GM12878 (cell line): ENCODE results near the gene COBLL1.

Experiments used
- CTCF ChIP-seq, 3 experiments: IDR thresholded peaks in 2 of 3; conservative IDR thresholded peaks in 1 of 3; 2 replicates each; pipeline ENCODE4 v1.5.1; 2011; ENCODE audit warnings: low read depth in 3 of 3, low read length in 3 of 3, mild to moderate bottlenecking in 3 of 3, control low read depth in 2 of 3, moderate library complexity in 2 of 3, inconsistent platforms in 1 of 3, mixed read lengths in 1 of 3; ENCODE audit not compliant: control insufficient read depth in 2 of 3, insufficient read depth in 1 of 3; ENCODE audit errors: extremely low read depth in 1 of 3
- POLR2A ChIP-seq: IDR thresholded peaks from 2 replicates; pipeline ENCODE4 v1.6.1; 2011; ENCODE audit warnings: low read depth, mild to moderate bottlenecking, low read length
- ZNF687 ChIP-seq: fragments of 450-650 bp; IDR thresholded peaks from 2 replicates; pipeline ENCODE4 v1.6.1; 2017; ENCODE audit warnings: mild to moderate bottlenecking, moderate library complexity

GRCh38 chr2:164821338-164821737 is 20.3 kb downstream of the COBLL1 start:
- TF ChIP-seq POLR2A (no peak), CTCF (IDR thresholded peaks at IDR 0.05 in 2 of 3, conservative IDR thresholded peaks at IDR 0.05 in 1 of 3; ENCODE audit: control insufficient read depth in 2 of 3, extremely low read depth in 1 of 3, insufficient read depth in 1 of 3, low read depth in 3 of 3, low read length in 3 of 3) (no peak), ZNF687 (no peak)
